Measurements from ENCODE around the gene PKNOX2.

PKNOX2 gene

GRCh38 chr11:125460275-125460674, 295.7 kb downstream of the PKNOX2 start:
- no peak for TF ChIP-seq JUND (IDR thresholded peaks at IDR 0.05; ENCODE audit: low read depth)
- in situ Hi-C loops (cut with HindIII; ENCODE audit: low pct_unique_long_range_greater_than_20kb, low sequenced_read_pairs), result no loop called here
- no peak for DNase-seq (ENCODE audit: low read depth in 1 of 2, low spot score in 1 of 2)

GRCh38 chr11:125463590-125464269, 299.2 kb downstream of the PKNOX2 start:
- no peak for DNase-seq (ENCODE audit: low read depth in 1 of 2, low spot score in 1 of 2)
- no peak for TF ChIP-seq JUND (IDR thresholded peaks at IDR 0.05; ENCODE audit: low read depth)
- in situ Hi-C loops (cut with HindIII; ENCODE audit: low pct_unique_long_range_greater_than_20kb, low sequenced_read_pairs), result no loop called here

GRCh38 chr11:125464270-125464662, 299.7 kb downstream of the PKNOX2 start:
- in situ Hi-C loops (cut with HindIII; ENCODE audit: low pct_unique_long_range_greater_than_20kb, low sequenced_read_pairs), result no loop called here
- TF ChIP-seq JUND (IDR thresholded peaks at IDR 0.05; ENCODE audit: low read depth), result no peak
- DNase-seq (ENCODE audit: low read depth in 1 of 2, low spot score in 1 of 2), result no peak

GRCh38 chr11:125464666-125465065, 300.1 kb downstream of the PKNOX2 start:
- in situ Hi-C loops (cut with HindIII; ENCODE audit: low pct_unique_long_range_greater_than_20kb, low sequenced_read_pairs), result no loop called here
- no peak for TF ChIP-seq JUND (IDR thresholded peaks at IDR 0.05; ENCODE audit: low read depth)
- no peak for DNase-seq (ENCODE audit: low read depth in 1 of 2, low spot score in 1 of 2)

- in situ Hi-C loops (cut with HindIII; ENCODE audit: low pct_unique_long_range_greater_than_20kb, low sequenced_read_pairs), result no loop called here
- TF ChIP-seq JUND (IDR thresholded peaks at IDR 0.05; ENCODE audit: low read depth), result no peak
- no peak for DNase-seq (ENCODE audit: low read depth in 1 of 2, low spot score in 1 of 2)
Measured at GRCh38 chr11:125465255-125465654, 300.7 kb downstream of the PKNOX2 start.

GRCh38 chr11:125465701-125466100, 301.1 kb downstream of the PKNOX2 start:
- TF ChIP-seq JUND (IDR thresholded peaks at IDR 0.05; ENCODE audit: low read depth), result no peak
- in situ Hi-C loops (cut with HindIII; ENCODE audit: low pct_unique_long_range_greater_than_20kb, low sequenced_read_pairs), result no loop called here
- no peak for DNase-seq (ENCODE audit: low read depth in 1 of 2, low spot score in 1 of 2)

- TF ChIP-seq JUND (IDR thresholded peaks at IDR 0.05; ENCODE audit: low read depth), result no peak
- no peak for DNase-seq (ENCODE audit: low read depth in 1 of 2, low spot score in 1 of 2)
- in situ Hi-C loops (cut with HindIII; ENCODE audit: low pct_unique_long_range_greater_than_20kb, low sequenced_read_pairs), result no loop called here
Measured at GRCh38 chr11:125468025-125468424, 303.5 kb downstream of the PKNOX2 start.

GRCh38 chr11:125468852-125469251, 304.3 kb downstream of the PKNOX2 start:
- in situ Hi-C loops (cut with HindIII; ENCODE audit: low pct_unique_long_range_greater_than_20kb, low sequenced_read_pairs), result no loop called here
- no peak for DNase-seq (ENCODE audit: low read depth in 1 of 2, low spot score in 1 of 2)
- TF ChIP-seq JUND (IDR thresholded peaks at IDR 0.05; ENCODE audit: low read depth), result no peak

- no peak for TF ChIP-seq JUND (IDR thresholded peaks at IDR 0.05; ENCODE audit: low read depth)
- in situ Hi-C loops (cut with HindIII; ENCODE audit: low pct_unique_long_range_greater_than_20kb, low sequenced_read_pairs), result no loop called here
- DNase-seq (ENCODE audit: low read depth in 1 of 2, low spot score in 1 of 2), result no peak
Measured at GRCh38 chr11:125470355-125470754, 305.8 kb downstream of the PKNOX2 start.

- DNase-seq (ENCODE audit: low read depth in 1 of 2, low spot score in 1 of 2), result no peak
- in situ Hi-C loops (cut with HindIII; ENCODE audit: low pct_unique_long_range_greater_than_20kb, low sequenced_read_pairs), result no loop called here
- TF ChIP-seq JUND (IDR thresholded peaks at IDR 0.05; ENCODE audit: low read depth), result no peak
Measured at GRCh38 chr11:125476721-125477120, 312.2 kb downstream of the PKNOX2 start.

- in situ Hi-C loops (cut with HindIII; ENCODE audit: low pct_unique_long_range_greater_than_20kb, low sequenced_read_pairs), result no loop called here
- no peak for DNase-seq (ENCODE audit: low read depth in 1 of 2, low spot score in 1 of 2)
- no peak for TF ChIP-seq JUND (IDR thresholded peaks at IDR 0.05; ENCODE audit: low read depth)
Measured at GRCh38 chr11:125479137-125479536, 314.6 kb downstream of the PKNOX2 start.

- no peak for TF ChIP-seq JUND (IDR thresholded peaks at IDR 0.05; ENCODE audit: low read depth)
- no peak for DNase-seq (ENCODE audit: low read depth in 1 of 2, low spot score in 1 of 2)
- in situ Hi-C loops (cut with HindIII; ENCODE audit: low pct_unique_long_range_greater_than_20kb, low sequenced_read_pairs), result no loop called here
Measured at GRCh38 chr11:125481531-125481930, 317.0 kb downstream of the PKNOX2 start.
